HUDEP-2 (cell line): ENCODE results near the gene NR6A1.
"Not testable (repeated sequence)": the region's sequence is repeated elsewhere in the genome, so short reads cannot be mapped to it uniquely, and the experiment has no call there.

ENCODE experiments used
- DNase-seq, 76 experiments: peaks; one replicate each; lab custom pipeline; 2025; ENCODE audit not compliant: unreplicated experiment in 76 of 76; lab: John Stamatoyannopoulos, UW

Gene NR6A1

DNA sequence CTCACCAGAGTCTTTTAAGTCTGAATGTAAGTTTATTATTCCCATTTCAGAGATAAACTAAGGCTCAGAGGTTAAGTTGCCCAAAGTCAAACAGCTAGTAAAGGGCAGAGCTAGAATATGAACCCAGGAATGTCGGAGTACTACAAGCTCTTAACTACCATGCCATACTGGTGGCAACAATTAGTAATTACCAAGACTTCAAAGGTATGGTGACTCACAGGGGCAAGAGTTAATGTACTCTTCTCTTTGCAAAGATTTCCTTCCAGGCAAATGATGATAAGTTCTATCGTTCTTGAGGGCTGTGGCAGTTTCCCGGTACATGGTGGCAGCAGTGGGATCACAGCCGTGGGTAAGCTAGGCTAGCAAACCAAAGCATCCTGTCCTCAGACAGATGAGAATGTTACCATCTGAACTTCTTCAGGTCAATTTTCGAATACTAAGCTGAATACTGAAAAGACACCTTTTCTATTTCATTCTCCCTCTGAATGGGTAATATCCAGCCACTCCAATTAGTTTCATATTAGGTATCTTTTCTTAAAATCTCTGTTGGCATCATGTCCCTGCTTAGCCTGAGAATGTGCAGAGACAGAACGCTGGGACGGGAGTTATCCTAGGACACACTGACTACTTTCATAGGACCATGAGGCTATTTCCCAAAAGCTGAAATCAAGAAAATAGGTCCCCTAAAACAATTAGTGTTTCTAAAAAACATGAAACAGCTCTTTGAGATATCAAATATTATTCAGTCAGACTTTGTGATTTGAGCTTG, 147.0 kb downstream of the NR6A1 start:
- no peak for DNase-seq

DNA sequence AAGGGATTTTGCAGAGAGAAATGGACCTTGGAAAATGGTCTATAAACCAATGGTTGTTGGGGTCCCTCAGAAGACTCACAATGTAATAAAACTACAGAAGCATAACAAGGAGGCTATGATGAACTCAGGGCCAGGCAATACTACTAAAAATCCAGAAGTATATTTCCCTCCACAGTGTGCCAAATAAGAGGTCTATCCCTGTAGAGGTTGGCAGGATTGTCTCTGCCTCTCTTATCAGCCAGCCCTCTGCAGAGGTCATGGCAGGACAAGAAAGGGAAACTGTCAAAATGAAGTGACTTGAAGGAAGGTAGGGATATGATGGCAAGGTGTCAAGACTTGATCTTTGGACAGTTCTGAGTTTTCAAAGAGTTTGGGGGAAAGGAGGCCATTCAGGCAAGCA, 148.2 kb downstream of the NR6A1 start:
- DNase-seq, result peak in 1 of 76 experiments; percentile 4

DNA sequence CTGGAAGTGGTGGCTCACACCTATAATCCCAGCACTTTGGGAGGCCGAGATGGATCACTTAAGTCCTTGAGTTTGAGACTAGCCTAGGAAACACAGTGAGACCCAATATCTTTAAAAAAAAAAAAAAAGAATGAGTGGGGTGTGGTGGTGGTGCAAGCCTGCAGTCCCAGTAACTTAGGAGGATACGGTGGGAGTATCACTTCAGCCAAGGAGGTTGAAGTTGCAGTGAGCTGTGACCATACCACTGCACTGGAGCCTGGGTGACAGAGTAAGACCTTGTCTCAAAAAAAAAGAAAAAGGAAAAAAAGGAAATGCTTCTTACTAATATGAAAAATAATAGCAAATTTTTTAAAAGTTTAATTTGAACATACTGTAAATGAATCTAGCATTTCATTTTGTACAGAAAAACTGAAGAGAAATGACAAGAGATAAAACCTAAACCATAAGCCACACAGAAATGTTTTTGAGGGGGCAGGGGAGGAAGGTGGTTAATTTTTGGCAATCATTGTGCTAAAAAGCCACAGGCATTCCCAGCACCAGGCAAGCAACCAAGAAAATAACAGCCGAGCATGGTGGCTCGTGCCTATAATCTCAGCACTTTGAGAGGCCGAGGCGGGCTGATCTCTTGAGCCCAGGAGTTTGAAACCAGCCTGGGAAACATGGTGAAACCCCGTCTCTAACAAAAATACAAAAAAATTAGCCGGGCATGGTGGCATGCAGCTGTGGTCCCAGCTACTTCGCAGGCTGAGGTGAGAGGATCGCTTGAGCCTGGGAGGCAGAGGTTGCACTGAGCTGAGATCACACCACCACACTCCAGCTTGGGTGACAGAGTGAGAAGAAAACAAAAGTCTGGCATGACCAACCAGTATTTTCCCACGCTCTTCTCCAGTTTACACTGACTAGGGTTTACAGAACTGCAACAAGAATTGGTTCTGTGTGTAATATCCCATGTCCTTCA, 149.5 kb downstream of the NR6A1 start:
- peak in 1 of 76 experiments; percentile 2 for DNase-seq

DNA sequence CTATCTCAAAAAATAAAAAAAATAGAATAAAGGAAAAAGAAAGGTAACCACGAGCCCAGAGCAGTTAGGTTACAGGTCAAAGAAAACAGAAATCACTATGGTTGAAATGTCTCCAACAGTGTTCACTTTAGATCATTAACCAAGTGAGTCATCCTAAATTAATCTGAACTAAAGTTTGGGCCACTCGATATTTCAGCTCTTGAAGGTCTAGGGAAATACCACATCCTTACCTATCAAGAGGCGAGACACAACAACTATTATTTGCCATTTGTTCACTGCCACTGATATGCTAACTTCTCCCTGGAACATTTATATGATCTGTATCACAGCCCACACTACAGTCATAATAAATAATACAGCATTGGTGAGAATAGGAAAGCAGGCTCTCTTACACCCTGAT, 152.6 kb downstream of the NR6A1 start:
- DNase-seq, result no peak

DNA sequence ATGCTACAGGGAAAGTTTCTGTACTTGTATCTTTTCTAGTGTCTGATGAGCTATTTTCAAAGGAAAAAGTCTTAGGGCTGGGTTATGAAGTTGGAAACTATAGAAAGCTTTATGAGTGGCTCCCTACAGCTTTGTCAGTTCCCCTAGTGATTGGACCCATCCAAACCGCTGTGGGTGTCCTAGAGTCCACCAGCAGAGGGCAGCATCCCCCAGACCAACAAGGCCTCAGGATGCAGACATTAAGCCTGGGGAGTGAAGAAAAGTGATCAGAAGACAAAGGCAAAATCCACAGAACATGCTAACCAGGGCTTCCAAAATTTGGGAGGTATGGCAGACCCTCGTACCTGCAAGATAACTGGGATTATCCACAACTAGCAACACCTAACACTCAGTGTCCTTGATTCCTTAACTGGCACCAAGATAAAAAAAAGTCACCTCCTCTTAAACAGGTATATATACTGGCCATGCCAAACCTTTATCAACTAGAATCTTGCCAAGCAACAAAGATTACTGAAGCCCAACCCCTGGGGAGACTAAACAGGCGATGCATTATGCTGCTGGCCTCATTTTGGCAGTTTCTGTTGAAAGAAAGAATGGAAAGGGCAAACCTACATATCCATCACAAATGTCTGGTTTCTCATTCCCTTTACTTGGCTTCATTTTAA, 153.5 kb downstream of the NR6A1 start:
- DNase-seq, result peak in 67 of 76 experiments; percentile 2 to 82 (median 55)

DNA sequence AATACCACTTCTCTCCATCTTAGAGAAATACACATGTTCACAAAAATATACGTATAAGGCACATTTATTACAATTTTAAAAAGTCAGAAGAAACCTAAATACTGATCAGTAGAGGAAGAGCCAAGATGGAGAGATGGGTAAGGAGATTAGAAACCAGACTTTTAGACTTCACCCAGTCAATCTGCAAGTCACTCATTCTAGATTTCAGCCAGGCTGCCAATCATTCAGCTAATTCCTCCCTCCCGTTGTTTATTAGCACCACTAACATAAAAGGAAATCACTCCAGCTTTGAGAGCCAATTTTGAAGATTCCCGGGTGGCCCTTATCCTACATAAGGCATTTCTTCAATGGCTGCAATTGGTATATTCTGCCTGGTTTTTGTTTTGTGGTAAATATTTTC, 154.2 kb downstream of the NR6A1 start:
- DNase-seq, result no peak

DNA sequence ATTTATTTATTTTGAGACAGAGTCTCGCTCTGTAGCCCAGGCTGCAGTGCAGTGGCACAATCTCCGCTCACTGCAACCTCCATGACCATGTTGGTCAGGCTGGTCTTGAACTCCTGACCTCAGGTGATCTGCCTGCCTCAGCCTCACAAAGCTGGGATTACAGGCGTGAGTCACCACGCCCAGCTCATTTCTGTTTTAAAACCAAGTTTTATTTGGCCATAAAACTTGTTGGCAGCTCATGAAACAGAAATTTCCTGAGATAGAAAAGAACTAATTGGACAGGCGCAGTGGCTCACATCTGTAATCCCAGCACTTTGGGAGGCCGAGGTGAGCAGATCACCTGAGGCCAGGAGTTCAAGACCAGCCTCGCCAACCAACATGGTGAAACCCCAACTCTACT, 155.3 kb downstream of the NR6A1 start:
- not testable (repeated sequence) for DNase-seq

DNA sequence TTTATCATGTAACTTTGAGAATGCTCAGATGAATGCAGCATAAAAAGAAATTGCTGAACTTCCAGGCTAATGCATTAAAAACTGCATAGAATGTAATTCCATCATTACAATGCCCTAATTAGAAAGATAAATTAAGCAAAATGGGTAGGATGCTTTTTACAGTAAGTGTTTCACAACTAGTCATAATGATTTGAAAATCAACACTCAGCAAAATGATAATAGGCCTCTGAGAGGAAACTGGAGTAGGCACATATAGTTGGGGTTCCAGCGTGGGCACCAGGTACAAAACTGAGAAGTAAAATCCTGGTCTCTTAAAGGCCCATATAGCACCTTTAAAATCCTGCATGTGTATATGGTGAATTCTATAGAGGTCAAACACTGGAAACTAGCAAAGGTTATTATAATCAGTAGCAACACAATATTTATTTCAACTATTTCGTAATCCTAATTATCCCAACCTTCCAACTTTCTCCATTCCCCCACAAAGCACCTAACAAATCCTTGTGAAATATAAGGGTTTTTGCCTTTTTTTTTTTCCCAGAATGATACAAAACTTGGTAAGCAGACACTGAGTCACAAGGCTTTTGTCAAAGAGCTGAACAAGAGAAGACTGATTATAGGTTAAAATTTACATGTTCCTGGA, 155.9 kb downstream of the NR6A1 start:
- DNase-seq, result no peak

DNA sequence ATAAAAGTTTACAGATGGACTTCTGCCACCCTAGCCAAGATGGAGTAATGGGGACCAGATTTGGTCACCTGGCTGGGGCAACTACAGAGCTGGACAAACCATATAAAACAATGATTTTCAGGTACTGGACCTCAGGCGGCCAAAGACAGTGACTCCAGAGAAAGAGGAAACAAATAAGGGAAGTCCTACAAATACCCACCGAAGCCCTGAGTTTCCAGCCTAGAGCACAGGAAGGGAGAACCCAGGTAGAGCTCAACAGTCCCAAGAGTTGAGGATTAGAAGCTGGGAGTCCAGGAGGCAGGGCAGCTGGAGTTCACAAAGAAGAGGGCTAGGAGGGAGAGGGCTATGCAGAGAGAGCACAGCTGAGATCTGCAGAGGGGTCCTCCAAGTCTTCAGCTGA, 157.3 kb downstream of the NR6A1 start:
- DNase-seq, result no peak

DNA sequence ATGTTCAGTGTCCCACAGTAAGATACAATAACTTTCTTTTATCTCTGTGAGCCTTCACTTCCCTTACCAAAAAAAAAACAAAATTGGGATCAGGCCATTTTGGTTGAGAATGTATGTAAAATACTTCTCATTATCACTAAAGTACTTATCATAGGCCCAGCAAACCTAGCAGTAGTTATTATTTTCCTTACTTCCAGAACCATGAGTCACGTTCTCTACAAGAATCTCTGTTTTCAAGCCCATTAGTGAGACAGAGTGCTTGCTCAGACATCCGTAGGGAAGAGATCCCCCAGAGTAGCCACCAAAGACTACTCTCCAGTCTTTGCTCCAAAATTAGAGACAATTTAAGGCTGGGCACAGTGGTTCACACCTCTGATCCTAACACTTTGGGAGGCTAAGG, 160.0 kb downstream of the NR6A1 start:
- DNase-seq, result no peak

DNA sequence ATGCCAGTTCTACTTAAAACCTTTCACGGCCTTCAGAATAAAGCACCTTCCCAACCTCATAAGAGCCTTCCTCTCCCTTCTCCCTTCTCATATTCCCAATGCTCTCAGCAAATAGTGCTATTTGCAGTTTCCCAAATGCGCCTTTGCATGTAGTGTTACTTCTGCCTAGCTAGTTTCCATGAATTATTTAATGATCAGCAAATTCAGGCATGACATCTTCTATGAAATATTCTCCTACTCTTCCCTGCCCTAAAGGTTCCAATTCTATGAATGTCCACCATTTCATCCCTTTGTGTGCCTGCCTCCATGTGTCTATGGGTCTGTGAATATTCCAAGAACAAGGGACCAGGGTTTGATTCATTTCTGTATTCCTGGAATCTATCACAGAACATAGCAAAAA, 165.1 kb downstream of the NR6A1 start:
- no peak for DNase-seq

DNA sequence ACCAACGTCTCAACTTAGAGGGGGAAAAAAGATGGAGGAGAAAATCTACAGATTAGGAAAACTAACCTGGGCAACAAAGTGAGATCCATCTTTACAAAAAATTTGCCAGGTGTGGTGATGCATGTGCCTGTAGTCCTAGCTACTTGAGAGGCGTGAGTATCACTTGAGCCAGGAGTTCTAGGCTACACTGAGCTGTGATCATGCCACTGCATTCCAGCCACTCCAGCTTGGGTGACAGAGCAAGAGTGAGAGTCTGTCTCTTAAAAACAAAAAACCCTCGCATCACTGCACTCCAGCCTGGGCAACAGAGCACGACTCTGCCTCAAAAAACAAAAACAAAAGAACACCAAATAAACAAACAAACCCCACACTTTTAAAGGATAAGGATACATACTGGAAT, 165.9 kb downstream of the NR6A1 start:
- DNase-seq, result no peak

DNA sequence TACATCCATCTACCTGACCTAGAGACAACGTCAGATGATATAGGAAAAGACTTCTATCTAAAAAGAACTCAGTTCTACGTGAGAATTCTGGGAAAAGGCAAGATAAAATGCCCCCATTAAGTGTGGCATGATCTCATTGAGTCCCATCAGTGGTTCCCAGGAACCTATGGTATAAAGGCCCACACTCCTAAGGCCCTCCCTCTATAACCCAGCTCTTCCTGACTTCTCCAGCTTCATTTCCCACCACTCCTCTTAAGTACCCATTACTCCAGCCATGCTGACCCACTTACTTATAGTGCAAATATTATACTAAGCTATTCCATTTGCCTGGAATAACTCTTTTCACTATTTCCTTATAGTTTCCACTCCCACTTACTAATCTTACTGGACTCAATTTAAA, 168.5 kb downstream of the NR6A1 start:
- no peak for DNase-seq

DNA sequence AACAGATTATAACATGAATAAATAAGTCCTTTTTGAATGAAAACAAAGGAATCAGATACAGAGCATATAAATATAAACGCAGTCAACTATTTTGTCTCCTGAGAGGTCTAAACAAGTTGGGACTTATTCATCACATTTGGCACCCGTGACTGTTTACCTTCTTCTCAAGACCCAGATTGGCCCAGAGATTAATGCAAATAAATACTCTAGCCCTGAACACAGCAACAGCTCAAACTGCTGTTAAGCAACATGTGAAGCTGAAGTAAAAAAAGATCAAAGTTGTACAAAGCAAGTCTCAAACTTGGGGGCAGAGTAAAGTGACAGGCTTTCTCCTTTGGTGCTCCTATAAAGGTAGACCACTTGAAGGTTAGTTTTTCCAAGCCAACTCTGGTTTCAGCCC, 168.9 kb downstream of the NR6A1 start:
- DNase-seq, result no peak

DNA sequence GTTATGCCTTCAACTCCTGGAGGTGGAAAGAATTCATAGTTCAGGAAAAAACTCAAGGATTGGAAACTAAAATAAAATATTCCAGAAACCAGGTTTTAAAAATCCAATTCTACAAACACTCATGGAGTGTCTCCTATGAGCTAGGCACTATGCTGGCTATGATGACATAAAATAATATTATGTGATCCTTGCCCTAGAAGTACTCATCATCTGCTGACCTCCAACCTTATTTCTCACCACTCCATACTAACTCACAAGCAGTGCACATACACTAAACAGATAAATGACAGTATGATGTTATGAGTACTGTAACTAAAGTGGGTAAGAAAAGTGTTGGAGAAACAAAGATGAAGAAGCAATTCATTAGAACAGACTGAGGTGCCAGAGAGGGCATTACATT, 170.7 kb downstream of the NR6A1 start:
- DNase-seq, result no peak

DNA sequence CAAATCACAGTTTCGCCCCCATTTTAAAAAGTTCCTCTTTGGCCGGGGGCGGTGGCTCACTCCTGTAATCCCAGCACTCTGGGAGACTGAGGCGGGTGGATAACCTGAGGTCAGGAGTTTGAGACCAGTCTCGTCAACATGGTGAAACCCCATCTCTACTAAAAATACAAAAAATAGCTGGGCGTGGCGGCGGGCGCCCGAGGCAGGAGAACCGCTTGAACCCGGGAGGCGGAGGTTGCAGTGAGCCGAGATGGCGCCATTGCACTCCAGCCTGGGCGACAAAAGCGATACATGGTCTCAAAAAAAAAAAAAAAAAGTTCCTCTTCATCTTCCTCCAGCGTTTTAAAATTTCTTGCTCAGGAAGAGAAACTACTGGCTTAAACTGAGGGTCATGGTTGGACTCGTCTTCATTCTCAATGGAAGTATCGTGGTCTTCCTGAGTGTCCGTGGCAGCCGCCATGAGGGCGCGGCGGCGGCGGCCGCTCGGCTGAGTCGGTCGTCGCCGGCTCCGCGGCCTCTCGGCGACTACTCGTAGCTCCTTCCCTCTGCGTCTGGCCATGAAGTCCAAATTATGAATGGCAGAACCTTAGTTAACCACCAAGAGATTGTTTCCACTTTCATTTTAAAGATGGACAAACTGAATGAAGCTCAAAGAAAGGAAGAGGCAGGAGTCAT, 171.9 kb downstream of the NR6A1 start:
- DNase-seq, result no peak

DNA sequence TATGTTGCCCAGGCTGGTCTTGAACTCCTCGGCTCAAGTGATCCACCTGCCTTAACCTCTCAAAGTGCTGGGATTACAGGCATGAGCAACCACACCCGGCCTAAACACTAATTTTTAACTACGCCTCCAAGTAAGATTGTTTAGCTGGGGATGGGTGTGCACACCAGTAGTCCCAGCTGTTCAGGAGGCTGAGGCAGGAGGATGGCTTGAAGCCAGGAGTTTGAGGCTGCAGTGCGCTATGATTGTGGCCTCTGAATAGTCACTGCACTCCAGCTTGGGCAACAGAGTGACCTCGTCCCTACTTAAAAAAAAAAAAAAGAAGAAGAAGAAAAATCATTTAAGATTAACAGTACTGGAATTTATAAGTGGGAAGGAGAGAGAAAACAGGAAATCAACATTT, 173.1 kb downstream of the NR6A1 start:
- DNase-seq, result no peak

DNA sequence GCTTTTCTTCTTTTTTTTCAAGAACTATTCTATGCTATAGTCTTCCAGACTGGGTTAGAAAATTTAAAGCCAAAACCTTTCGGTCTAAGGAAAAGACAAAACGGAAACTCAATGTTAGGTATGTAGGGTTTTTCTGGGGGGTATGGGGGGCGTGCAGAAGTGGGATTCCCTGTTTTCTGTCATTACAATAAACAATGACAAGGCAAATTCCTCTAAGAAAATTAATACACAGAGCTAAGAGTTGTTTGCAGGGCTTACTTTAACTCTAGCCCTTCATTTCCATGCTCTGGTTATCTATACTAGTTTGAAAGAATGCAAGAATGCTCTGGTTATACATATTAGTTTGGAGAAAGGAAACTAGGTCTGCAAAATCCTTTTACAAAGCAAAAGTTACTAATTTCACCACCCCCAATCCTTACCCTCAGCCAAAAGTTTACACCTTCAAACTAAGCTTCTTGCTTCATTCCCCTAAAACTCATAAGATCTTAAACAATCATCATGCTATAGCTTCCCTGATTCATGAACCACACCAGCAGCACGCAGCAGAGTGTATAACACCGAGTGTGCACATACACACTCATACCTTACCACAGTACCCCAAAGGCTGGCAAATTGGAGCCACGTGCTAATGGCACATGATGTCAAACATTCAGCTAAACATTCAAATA, 174.8 kb downstream of the NR6A1 start:
- DNase-seq, result no peak

DNA sequence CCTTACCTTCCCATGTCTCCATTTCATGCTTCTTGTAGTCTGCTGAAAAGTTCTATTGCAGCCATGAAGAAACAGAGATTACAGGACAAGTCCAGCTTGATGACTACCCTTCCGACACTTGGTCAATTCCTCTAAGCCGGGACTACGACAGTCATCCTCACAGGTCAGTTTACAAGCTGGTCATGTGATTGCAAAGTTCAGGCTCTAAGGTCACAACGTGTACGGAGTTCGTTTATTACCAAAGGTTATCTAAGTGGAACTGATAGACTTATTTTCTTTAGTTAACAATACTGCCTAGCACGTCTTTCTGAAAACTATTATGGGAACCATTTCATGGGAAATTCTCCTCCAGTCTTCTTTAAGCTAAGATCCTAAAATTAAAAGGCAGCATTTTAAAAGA, 175.4 kb downstream of the NR6A1 start:
- no peak for DNase-seq

DNA sequence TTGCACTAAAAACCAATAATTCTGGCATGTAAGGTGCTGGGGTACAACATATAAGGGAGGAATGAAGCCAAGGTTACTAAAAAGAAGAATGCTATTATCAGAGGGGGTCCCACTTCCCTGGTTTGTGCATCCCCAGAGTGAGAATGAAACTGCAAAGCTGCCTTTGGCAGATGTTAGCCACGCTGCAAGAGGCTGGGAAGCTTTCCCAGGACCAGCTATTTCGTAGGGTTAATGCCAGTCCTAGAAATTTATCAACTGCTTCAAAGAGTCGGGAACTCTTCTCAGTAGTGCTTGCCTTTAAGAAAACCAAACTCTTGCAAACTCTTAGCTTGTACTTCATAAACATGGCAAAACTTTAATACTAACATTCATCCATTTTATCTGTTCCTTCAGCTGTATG, 176.4 kb downstream of the NR6A1 start:
- no peak for DNase-seq
